Measurements from ENCODE around the gene MDFI.
"Not testable (repeated sequence)": the region's sequence is repeated elsewhere in the genome, so short reads cannot be mapped to it uniquely, and the experiment has no call there.

The MDFI gene

GRCh38 chr6:41614715-41615114, 23.6 kb upstream of the MDFI start:
- TF ChIP-seq TSHZ2 (CRISPR knock-in tag; IDR thresholded peaks at IDR 0.05) (no peak), ZFP3 (CRISPR knock-in tag; IDR thresholded peaks at IDR 0.05) (no peak), BACH2 (CRISPR knock-in tag; IDR thresholded peaks at IDR 0.05; ENCODE audit: borderline replicate concordance) (no peak), SNAI2 (CRISPR knock-in tag; IDR thresholded peaks at IDR 0.05) (no peak)
- ATAC-seq: no peak

GRCh38 chr6:41615311-41615710, 23.0 kb upstream of the MDFI start:
- TF ChIP-seq ARNTL (CRISPR knock-in tag; IDR thresholded peaks at IDR 0.05; ENCODE audit: borderline replicate concordance, low read depth): no peak
- ATAC-seq: no peak

- ATAC-seq: no peak
- TF ChIP-seq ZC3H10 (CRISPR knock-in tag; IDR thresholded peaks at IDR 0.05): no peak
Measured at GRCh38 chr6:41618598-41618997, 19.7 kb upstream of the MDFI start.

GRCh38 chr6:41619193-41619592, 19.1 kb upstream of the MDFI start:
- ATAC-seq: not testable (repeated sequence)

GRCh38 chr6:41621367-41621766, 16.9 kb upstream of the MDFI start:
- no peak for ATAC-seq
- TF ChIP-seq PPARA (CRISPR knock-in tag; IDR thresholded peaks at IDR 0.05; ENCODE audit: borderline replicate concordance) (no peak), CSDC2 (CRISPR knock-in tag; IDR thresholded peaks at IDR 0.05) (no peak), PATZ1 (CRISPR knock-in tag; IDR thresholded peaks at IDR 0.05; ENCODE audit: borderline replicate concordance) (no peak), ZFP3 (CRISPR knock-in tag; IDR thresholded peaks at IDR 0.05) (no peak), CSRNP3 (CRISPR knock-in tag; IDR thresholded peaks at IDR 0.05) (no peak), BACH2 (CRISPR knock-in tag; IDR thresholded peaks at IDR 0.05; ENCODE audit: borderline replicate concordance) (no peak), CREB5 (CRISPR knock-in tag; IDR thresholded peaks at IDR 0.05; ENCODE audit: low read depth) (no peak), POU6F1 (CRISPR knock-in tag; IDR thresholded peaks at IDR 0.05; ENCODE audit: borderline replicate concordance, low read depth) (no peak), GLIS3 (CRISPR knock-in tag; IDR thresholded peaks at IDR 0.05) (no peak), SNAI2 (CRISPR knock-in tag; IDR thresholded peaks at IDR 0.05) (no peak), ZNF8 (CRISPR knock-in tag; IDR thresholded peaks at IDR 0.05) (no peak), ZC3H10 (CRISPR knock-in tag; IDR thresholded peaks at IDR 0.05) (no peak)

- no peak for ATAC-seq
- TF ChIP-seq TCF4 (CRISPR knock-in tag; IDR thresholded peaks at IDR 0.05; ENCODE audit: borderline replicate concordance) (no peak), BACH2 (CRISPR knock-in tag; IDR thresholded peaks at IDR 0.05; ENCODE audit: borderline replicate concordance) (no peak), RARB (CRISPR knock-in tag; IDR thresholded peaks at IDR 0.05) (no peak), CREB5 (CRISPR knock-in tag; IDR thresholded peaks at IDR 0.05; ENCODE audit: low read depth) (no peak), ZNF8 (CRISPR knock-in tag; IDR thresholded peaks at IDR 0.05) (no peak), ZFP30 (CRISPR knock-in tag; IDR thresholded peaks at IDR 0.05) (no peak), PPARA (CRISPR knock-in tag; IDR thresholded peaks at IDR 0.05; ENCODE audit: borderline replicate concordance) (no peak), CSDC2 (CRISPR knock-in tag; IDR thresholded peaks at IDR 0.05) (no peak), ZNF70 (CRISPR knock-in tag; IDR thresholded peaks at IDR 0.05) (no peak), SNAI2 (CRISPR knock-in tag; IDR thresholded peaks at IDR 0.05) (no peak), OSR1 (CRISPR knock-in tag; IDR thresholded peaks at IDR 0.05) (no peak), TOX (CRISPR knock-in tag; IDR thresholded peaks at IDR 0.05; ENCODE audit: borderline replicate concordance) (no peak), GLIS3 (CRISPR knock-in tag; IDR thresholded peaks at IDR 0.05) (no peak), PATZ1 (CRISPR knock-in tag; IDR thresholded peaks at IDR 0.05; ENCODE audit: borderline replicate concordance) (no peak), ZC3H10 (CRISPR knock-in tag; IDR thresholded peaks at IDR 0.05) (no peak)
Measured at GRCh38 chr6:41621802-41622201, 16.5 kb upstream of the MDFI start.
